Gastroesophageal sphincter (tissue), 4 donors: Measurements from ENCODE around the gene GPR142. TPM values are rescaled to one million over a fixed set of nuclear protein-coding genes. Genes with fewer than 3 reads are reported as not detected.

Experiments used
- ATAC-seq: fragments of 150-250 bp; one replicate; pipeline ENCODE4 v1.9.1; 2016; ENCODE audit warnings: mild to moderate bottlenecking, moderate library complexity
- H3K27ac ChIP-seq, 4 donors: fragments of 200-600 bp; sonication (generic) in 3 of 4; 1 replicate in 3 of 4; 2 replicates in 1 of 4; pipeline ENCODE4 v1.5.1; 2016 to 2019
- H3K27me3 ChIP-seq: fragments of 200-600 bp; sonication (generic); one replicate; pipeline ENCODE4 v1.5.1; 2019
- H3K36me3 ChIP-seq, 2 donors: fragments of 200-600 bp; sonication (generic); one replicate each; pipeline ENCODE4 v1.5.1; 2019; ENCODE audit warnings: control low read depth in 1 of 2
- H3K4me1 ChIP-seq, 3 donors: fragments of 200-600 bp; sonication (generic); 1 replicate in 2 of 3; 2 replicates in 1 of 3; pipeline ENCODE4 v1.5.1; 2016 to 2019; ENCODE audit warnings: control low read depth in 2 of 3
- H3K4me3 ChIP-seq, 2 donors: fragments of 200-600 bp; sonication (generic); one replicate each; pipeline ENCODE4 v1.5.1; 2019; ENCODE audit warnings: mild to moderate bottlenecking in 1 of 2, moderate library complexity in 1 of 2
- H3K9me3 ChIP-seq, 3 donors: fragments of 200-600 bp; sonication (generic); one replicate each; pipeline ENCODE4 v1.5.1; 2017 to 2019; ENCODE audit warnings: control low read depth in 2 of 3
- CTCF ChIP-seq, 4 experiments: fragments of 200-600 bp in 2 of 4; fragments of 450-650 bp in 2 of 4; sonication (generic) in 1 of 4; IDR thresholded peaks; one replicate each; pipeline ENCODE4 v1.5.1; 2017 to 2019; ENCODE audit warnings: antibody characterized with exemption in 4 of 4, mild to moderate bottlenecking in 2 of 4, moderate library complexity in 2 of 4
- EP300 ChIP-seq: sonication (generic); formaldehyde crosslinking; IDR thresholded peaks from one replicate; pipeline ENCODE4 v1.6.1; 2017; ENCODE audit warnings: antibody characterized with exemption, mild to moderate bottlenecking
- POLR2A ChIP-seq, 2 donors: fragments of 450-650 bp; IDR thresholded peaks; one replicate each; pipeline ENCODE4 v1.6.1; 2017; ENCODE audit warnings: antibody characterized with exemption in 2 of 2, mild to moderate bottlenecking in 2 of 2, moderate library complexity in 1 of 2
- POLR2AphosphoS5 ChIP-seq: sonication (generic); formaldehyde crosslinking; IDR thresholded peaks from one replicate; pipeline ENCODE4 v1.6.1; 2017; ENCODE audit warnings: antibody characterized with exemption
- WGBS, 2 donors: methylation state at CpG; one replicate each; pipeline ENCODE4 v1.1.5; 2018; ENCODE audit warnings: low coverage in 1 of 2; 5-methylcytosine and 5-hydroxymethylcytosine counted together
- total RNA-seq, 4 donors: library from RNA; depleted of rRNA; stranded (reverse); fragments of >200 nt; gene quantifications; one replicate each; pipeline ENCODE4 v1.1.0, GENCODE V29; 2016

The GPR142 gene
- total RNA-seq, 4 donors from 2014 or later = 1.1 TPM; not detected in 3

GRCh38 chr17:74358697-74359096 is 8.6 kb upstream of the GPR142 start:
- Histone ChIP-seq H3K4me1 (peaks cover 0 to 26% (median 0%) of the 10 kb centered on the region in 3 donors), H3K36me3 (no peaks in the 10 kb centered on the region), H3K27me3 (peaks cover 100% of the 10 kb centered on the region), H3K4me3 (no peak overlapping the region), H3K27ac (no peak overlapping the region), H3K9me3 (no peaks in the 10 kb centered on the region)
- ATAC-seq = no peak
- WGBS, 2 donors = 69 to 80% methylated on average over 2 to 9 of the region's 9 CpGs
- TF ChIP-seq POLR2AphosphoS5 (no peak), POLR2A (IDR thresholded peaks at IDR 0.05) (no peak), CTCF (IDR thresholded peaks at IDR 0.05) (no peak), EP300 (no peak)

- no peak overlapping the region for H3K27ac ChIP-seq
- H3K4me3 ChIP-seq = no peak overlapping the region
- H3K36me3 ChIP-seq = no peaks in the 10 kb centered on the region
- no CpG with 5 or more reads among the region's 22 CpGs for WGBS, 2 donors
- TF ChIP-seq POLR2A (IDR thresholded peaks at IDR 0.05) = no peak
- TF ChIP-seq CTCF (IDR thresholded peaks at IDR 0.05) = no peak
- TF ChIP-seq EP300 = no peak
- no peak for TF ChIP-seq POLR2AphosphoS5
- no peak for ATAC-seq
- H3K9me3 ChIP-seq = no peaks in the 10 kb centered on the region
- H3K4me1 ChIP-seq = peaks cover 0 to 26% (median 0%) of the 10 kb centered on the region in 3 donors
- peaks cover 91% of the 10 kb centered on the region for H3K27me3 ChIP-seq
Observed at GRCh38 chr17:74359916-74360315, 7.4 kb upstream of the GPR142 start.

- Histone ChIP-seq H3K27ac (no peak overlapping the region), H3K4me1 (peaks cover 0 to 26% (median 0%) of the 10 kb centered on the region in 3 donors), H3K9me3 (no peaks in the 10 kb centered on the region), H3K4me3 (no peak overlapping the region), H3K27me3 (peaks cover 81% of the 10 kb centered on the region), H3K36me3 (no peaks in the 10 kb centered on the region)
- no peak for ATAC-seq
- 40 to 48% methylated on average over 3 to 5 of the region's 7 CpGs for WGBS, 2 donors
- TF ChIP-seq POLR2A (IDR thresholded peaks at IDR 0.05) (no peak), EP300 (no peak), POLR2AphosphoS5 (no peak), CTCF (IDR thresholded peaks at IDR 0.05) (no peak)
Observed at GRCh38 chr17:74360899-74361229, 6.4 kb upstream of the GPR142 start.

- peaks cover 75% of the 10 kb centered on the region for H3K27me3 ChIP-seq
- H3K4me1 ChIP-seq = peaks cover 0 to 25% (median 0%) of the 10 kb centered on the region in 3 donors
- 15% methylated on average over 12 of the region's 28 CpGs; no CpG with 5 or more reads in 1 of the 2 donors for WGBS, 2 donors
Observed at GRCh38 chr17:74361230-74362068, 5.9 kb upstream of the GPR142 start, which contains the start of gene BTBD17. BTBD17 (minus strand) TSS chr17:74361868; CDS start chr17:74361819, 49 bp downstream.

More at GRCh38 chr17:74361230-74362068, 5.9 kb upstream of the GPR142 start, which contains the start of gene BTBD17:
- Histone ChIP-seq H3K9me3 (no peaks in the 10 kb centered on the region), H3K36me3 (no peaks in the 10 kb centered on the region), H3K4me3 (no peak within 1 kb of the TSS), H3K27ac (no peak within 1 kb of the TSS)
- peak; percentile 70 for ATAC-seq
- TF ChIP-seq CTCF (IDR thresholded peaks at IDR 0.05) (peak in 3 of 4 experiments; percentile 55 to 80 (median 60)), POLR2A (IDR thresholded peaks at IDR 0.05) (no peak), POLR2AphosphoS5 (no peak), EP300 (no peak)
